GM21529 (cell line): ENCODE measurements around the gene AURKB.
"Not testable (repeated sequence)": the region's sequence is repeated elsewhere in the genome, so short reads cannot be mapped to it uniquely, and the experiment has no call there.

Experiments used
- ATAC-seq: cut with Tn5 transposase; IDR thresholded peaks from one replicate; pipeline ENCODE4 v1.9.1; 2021; ENCODE audit not compliant: unreplicated experiment

AURKB gene

DNA sequence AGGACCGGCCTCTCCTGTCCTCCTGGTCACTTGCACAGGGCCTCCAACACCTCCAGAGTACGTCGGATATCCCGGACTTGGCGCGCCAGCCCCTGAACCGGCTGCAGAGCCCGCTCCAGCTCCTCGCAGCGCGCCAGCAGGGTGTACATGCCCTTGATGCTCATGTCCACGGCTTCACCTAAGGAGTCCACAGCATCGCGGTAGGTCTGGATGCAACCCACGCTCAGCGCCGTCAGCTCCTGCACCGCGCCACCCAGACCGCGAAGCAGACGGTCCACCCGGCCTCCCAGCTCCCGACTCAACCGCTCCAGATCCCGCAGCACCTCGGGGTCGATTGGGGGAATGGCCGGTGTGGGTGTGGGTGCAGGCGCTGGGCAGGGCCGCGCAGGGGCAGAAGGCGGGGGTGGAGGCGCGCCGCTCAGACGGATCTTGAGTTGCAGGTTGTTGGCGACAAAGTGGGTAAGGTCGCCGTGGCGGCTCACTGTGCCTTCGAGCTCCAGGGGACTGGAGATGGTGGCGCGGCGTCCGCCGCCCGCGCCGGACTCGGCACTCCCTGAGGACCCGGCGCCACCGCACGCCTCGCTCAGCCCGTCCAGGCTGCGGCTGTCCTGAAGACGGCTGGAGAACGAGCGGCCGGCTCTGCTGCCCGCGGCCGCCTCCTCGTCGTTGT, 21.2 kb downstream of the AURKB start:
- ATAC-seq, result no peak

GRCh38 chr17:8188263-8188839, 22.0 kb downstream of the AURKB start:
- ATAC-seq, result no peak

DNA sequence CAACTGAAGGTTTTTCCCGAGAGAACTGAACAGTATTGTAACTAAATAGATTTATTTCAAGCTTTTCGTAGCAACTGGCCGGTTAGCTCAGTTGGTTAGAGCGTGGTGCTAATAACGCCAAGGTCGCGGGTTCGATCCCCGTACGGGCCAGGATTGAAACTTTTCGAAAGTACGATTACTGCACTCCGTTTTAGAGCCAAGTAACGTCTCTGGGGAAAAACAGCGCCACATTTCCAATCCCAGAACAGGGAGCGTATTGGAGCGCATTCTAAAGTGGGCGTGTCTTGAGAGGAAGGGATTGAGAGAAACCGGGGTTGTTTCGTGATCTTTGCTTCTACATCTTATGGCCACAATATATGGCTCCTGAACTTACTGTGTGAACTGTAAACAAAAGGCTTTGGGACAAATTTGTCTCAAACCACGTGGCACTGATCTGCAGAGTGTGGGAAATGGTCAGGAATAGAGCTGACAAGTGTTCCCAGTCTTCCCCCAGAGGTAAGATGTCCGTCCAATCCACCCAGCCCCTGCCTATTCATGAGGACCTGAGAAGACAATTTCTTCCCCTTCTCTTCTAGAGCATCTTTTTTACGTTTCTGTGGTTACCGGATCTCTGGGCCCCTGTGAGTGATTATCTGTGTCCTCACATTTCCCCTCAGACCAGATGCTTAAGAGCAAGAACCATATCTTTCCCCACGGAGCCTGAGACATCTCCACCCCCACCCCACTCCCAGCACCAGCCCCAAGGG, 22.7 kb downstream of the AURKB start:
- no peak for ATAC-seq

DNA sequence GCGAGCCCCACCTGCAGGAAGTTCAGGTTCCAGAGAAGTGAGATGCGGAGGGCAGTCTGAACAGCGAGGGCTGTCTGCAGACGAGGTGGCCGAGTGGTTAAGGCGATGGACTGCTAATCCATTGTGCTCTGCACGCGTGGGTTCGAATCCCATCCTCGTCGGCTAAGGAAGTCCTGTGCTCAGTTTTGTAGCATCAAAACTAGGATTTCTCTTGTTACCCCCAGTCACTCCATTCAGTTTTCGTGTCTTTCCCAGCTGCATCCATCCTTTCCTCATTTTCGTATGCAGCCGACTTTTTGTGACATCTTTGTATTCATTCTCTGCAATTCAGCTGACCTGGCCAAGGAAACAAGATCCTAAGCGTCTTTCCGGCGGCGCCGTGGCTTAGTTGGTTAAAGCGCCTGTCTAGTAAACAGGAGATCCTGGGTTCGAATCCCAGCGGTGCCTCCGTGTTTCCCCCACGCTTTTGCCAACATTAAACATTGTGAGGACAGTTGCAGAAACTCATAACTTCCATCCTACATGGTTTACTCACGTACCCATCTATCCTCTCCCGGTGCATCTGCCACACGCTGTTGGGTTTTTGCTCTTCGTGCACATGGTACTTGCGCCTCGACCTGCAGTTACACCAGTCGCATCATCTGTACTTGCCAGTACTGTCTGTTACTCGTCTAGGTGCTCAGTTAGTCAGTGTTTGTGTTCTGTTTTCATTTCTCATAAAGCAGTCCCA, 23.4 kb downstream of the AURKB start:
- ATAC-seq, result peak; percentile 23

- ATAC-seq, result no peak
These were observed 24.0 kb downstream of the AURKB start for GRCh38 chr17:8186446-8186786.

GRCh38 chr17:8185582-8186445, 24.6 kb downstream of the AURKB start:
- ATAC-seq, result peak; percentile 17

DNA sequence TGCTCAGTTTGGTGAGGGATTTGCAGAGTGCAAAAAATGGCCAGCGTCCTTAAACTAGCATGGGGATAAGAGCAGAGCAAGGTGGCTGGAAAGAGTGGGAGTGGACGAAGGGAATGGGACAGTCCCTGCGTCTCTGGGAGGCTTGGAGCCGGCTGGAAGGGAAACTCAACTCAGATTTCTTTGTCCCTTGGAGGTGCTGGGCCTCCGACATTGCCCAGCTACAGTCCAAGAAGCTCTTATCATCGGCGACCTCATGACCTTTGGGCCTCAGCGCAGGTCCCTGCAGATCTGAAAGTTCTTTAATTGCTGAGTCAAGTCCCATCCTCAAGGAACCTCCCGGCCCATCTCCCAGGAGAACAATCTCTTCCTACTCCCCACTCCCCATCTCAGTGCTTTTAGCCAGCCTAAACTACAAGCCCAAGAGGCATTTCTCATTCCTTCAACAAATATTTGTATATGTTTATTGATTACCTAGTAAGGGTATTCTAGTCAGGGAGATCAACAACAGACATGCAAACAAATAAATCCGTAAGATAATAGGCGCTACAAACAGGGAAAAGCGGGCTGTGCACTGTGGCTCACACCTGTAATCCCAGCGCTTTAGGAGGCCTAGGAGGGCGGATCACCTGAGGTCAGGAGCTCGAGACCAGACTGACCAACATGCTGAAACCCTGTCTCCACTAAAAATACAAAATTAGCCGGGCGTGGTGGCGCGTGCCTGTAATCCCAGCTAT, 33.2 kb downstream of the AURKB start:
- no peak for ATAC-seq

DNA sequence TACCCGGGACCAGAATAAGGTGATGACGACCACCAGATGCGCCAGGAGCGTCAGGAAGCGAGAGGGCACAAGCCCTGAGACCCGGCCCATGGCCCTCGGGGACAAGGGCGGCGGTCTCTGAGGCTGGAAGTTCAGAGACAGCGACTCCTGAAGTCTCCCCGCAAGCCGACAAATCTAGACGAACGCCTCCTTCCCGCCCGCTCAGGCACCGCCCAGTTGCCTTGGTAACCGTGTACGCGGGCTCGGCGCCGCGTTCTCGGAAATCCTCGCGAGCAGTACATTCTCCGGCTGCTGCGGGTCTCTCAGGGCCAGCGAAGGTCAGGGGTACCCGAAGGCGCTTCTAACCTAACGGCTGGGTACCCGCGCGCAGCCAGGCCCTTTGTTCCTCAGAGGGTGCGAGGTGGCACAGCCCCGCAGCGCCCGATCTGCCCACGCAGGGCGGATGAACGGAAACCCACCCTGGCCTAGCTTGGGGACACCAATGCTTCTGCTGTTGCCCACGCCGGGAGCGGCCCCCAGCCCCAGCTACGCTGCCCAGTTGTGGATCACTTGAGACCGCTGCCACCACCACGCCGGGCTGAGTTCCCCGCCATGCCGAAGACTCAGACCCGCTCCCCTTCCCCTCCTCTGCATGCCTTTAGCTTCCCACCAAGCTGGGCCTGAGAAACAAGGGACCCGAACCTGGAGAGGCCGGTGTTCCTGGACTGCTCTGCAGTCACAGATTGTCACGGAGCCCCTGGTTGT, 34.0 kb downstream of the AURKB start, which contains the start of gene TMEM107:
Gene TMEM107 (minus strand): TSS at position 184 of the 744 bp plus-strand sequence. CDS start 94 bp downstream, at position 90.
- peak; percentile 50 for ATAC-seq

GRCh38 chr17:8175795-8176196, 34.6 kb downstream of the AURKB start:
- peak; percentile 8 for ATAC-seq

DNA sequence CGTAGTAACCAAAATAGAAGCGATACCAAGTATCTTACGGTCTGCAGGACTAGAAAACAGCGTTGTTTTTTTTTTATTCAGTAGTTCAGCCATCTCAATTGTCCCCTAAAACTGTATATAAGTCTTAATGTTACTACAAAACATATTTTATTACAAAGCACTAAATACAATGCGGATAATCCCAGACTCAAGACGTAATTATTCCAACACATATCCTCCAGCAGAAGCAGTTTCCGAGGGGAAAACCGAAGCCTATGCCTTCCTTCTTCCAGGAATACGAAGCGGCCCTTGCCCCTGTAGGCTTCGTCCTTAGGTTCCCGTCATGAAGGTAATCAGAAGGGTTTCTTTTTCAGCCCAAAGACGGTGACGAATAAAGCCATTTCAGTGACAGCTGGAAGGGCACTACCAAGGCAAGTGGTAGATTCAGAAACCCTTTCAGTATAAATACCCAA, 36.5 kb downstream of the AURKB start:
- no peak for ATAC-seq

GRCh38 chr17:8173056-8173870, 37.1 kb downstream of the AURKB start:
- peak; percentile 60 for ATAC-seq

DNA sequence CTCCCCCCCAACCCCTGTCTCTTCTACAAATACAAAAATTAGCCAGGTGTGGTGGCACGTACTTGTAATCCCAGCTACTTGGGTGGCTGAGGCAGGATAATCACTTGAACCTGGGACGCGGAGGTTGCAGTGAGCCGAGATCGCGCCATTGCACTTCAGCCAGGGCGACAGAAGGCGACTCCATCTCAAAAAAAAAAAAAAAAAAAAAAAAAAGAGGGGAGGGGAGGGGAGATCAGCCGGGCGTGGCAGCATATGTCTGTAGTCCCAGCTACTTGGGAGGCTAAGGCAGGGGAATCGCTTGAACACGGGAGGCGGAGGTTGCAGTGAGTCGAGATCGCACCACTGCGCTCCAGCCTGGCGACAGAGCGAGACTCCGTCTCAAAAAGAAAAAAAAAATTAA, 40.2 kb downstream of the AURKB start:
- ATAC-seq, result not testable (repeated sequence)

GRCh38 chr17:8167526-8167925, 42.8 kb downstream of the AURKB start:
- ATAC-seq, result no peak

DNA sequence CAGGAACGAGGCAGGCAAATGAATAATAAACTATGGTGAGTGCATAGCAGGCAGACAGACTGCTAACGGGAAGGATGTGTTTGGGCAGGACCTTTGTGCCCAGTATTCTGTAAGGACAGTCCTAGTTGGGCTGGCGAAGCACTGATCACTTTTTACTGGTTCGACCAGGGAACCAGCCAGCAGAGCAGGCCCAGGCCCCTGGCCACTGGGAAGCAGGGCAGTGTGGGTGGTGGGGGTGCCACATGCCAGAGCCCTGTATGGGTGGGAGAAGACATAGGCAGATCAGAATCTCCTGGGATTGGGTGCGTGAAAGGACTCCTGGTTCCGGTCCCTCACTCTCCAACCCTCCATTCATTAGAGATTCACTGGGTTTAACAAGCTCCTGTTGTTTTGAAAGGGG, 43.6 kb downstream of the AURKB start:
- no peak for ATAC-seq

- no peak for ATAC-seq
These were observed 45.6 kb downstream of the AURKB start for GRCh38 chr17:8164815-8165131.

DNA sequence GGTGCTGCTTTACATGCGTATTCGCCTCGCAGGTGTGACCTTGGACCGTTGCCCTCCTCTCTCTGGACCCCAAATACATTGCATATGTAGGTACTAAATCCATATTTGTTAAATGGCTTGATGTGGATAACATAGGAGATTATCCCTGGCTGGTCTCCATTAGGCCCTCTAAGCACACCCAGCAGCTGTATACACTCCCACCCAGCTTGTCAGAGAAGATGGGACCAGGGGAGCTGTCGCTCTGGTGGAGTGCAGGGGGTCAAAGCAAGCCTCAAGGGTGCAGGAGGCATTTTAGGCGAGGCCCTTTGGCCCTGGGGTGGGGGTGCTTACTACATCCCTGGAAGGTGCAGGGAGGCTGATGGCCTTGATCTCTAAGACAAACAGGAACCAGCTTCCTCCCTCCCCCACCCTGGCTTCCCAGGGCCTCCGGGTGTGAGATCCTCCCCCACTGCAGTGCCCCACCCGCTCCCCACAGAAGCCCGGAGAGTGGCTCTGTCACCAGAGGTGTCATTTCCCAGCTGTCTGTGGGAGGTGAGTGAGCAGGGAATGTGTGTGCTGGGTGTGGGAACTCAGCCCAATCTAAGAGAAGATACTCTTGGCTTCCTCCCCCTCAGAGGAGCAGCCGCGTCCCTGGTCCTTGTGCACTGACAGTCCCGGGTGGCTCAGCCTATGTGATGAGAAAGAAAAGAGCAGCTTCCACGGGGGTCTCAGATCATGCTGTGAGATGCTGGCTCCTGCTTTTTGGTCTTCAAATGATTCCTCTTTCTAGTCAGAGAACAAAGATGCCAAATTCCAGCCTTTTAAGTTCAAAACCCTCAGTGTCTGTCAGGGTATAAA, 46.2 kb downstream of the AURKB start:
- no peak for ATAC-seq
